GM18517 (cell line): ENCODE measurements around the gene ID3.
"Not testable (repeated sequence)": the region's sequence is repeated elsewhere in the genome, so short reads cannot be mapped to it uniquely, and the experiment has no call there.

ENCODE experiments used
- ATAC-seq: cut with Tn5 transposase; IDR thresholded peaks from one replicate; pipeline ENCODE4 v1.9.1; 2021; ENCODE audit warnings: mild to moderate bottlenecking, moderate library complexity; ENCODE audit not compliant: unreplicated experiment

The ID3 gene

GRCh38 chr1:23589585-23589986 lies 30.3 kb upstream of the ID3 start:
- ATAC-seq = no peak

DNA sequence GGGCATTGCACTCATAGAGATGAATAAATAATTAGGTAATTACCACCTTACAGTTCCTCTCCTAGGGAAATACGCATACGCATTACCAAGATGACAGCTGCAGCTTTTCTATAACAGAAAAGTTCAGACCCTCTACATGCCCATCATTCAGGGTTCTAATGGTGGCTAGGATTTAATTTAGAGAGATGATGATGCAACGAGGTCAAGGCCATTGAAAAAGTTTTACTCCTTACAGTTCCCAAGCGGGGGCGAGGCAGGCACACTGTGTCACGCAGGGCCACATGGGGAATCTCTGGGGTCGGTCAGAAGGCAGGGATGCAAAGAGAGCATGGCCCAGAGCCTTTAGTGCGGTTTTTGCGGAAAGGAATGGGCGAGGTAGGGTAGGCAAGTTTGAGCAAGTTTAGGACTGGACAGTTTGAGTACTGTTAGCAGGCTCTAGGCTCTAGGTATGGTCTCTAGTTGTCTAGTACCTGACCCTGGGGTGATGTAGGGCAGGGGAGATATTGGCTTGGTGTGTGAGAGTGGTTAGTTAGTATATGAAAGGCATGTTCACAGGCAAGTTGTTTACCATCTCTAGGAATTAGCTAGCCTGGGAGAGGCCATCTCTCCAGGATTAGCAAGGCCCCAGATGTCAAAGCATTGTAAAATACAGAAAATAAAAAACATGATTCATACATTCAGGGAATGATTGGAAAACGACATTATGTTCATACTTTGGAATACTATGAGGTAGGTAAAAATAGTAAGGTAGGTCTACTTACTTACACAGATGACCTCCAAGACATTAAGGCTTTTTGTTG lies 29.6 kb upstream of the ID3 start:
- no peak for ATAC-seq

DNA sequence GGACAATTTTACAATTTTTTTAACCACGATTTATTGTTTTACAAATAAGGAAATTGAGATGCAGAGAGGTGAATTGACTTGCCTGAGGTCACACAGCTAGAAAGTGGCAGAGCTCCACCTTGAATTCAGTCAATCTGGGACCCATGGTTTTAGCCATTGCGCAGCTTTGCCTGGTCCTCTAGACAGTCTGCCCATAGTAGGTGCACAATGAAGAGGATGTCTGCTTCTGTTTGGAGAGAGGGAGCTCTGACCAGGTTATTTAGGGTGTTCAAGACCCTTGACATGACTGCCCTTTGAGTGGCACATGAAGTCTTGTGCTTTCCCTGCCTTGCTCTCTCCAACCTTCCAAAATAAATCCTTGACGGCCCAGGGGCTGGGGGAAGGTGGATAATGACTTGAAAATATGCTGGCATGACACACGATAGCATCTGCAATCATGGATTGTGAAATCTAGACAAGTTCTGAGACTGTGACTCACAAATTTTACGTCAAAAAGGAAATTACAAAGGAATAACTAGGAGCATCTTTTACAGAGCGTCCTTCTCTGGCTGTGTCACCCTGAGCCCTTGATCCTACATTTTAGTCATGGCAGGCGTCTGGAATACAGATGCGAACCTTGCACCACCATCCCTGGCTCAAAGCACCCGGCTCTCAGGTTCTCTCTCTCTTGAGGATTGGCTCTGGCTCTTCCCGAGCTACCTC lies 26.2 kb upstream of the ID3 start:
- no peak for ATAC-seq

GRCh38 chr1:23583727-23584126 lies 24.4 kb upstream of the ID3 start:
- not testable (repeated sequence) for ATAC-seq

- no peak for ATAC-seq
Measured at GRCh38 chr1:23582820-23583219, 23.5 kb upstream of the ID3 start.

DNA sequence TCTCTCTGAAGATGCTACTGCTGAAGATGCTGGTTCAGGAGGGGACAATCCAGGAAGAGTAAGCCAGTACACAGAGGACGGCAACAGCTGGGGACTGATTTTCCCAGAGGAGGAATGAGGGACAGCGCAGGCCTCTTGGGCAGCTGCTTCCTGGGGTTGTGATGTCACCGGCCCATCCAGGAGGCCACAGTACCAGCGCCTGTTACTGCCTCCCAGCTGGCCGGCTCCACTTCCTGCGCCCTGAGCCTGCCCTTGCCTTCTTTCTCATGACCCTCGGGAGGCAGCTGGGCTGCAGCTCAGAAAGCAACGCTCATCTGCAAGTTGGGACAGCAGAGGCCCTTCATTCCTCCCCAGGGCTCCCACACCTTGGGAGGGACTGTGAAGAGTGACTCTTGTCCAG lies 21.9 kb upstream of the ID3 start:
- ATAC-seq = no peak

- ATAC-seq = no peak
Measured at GRCh38 chr1:23578997-23579363, 19.7 kb upstream of the ID3 start.

DNA sequence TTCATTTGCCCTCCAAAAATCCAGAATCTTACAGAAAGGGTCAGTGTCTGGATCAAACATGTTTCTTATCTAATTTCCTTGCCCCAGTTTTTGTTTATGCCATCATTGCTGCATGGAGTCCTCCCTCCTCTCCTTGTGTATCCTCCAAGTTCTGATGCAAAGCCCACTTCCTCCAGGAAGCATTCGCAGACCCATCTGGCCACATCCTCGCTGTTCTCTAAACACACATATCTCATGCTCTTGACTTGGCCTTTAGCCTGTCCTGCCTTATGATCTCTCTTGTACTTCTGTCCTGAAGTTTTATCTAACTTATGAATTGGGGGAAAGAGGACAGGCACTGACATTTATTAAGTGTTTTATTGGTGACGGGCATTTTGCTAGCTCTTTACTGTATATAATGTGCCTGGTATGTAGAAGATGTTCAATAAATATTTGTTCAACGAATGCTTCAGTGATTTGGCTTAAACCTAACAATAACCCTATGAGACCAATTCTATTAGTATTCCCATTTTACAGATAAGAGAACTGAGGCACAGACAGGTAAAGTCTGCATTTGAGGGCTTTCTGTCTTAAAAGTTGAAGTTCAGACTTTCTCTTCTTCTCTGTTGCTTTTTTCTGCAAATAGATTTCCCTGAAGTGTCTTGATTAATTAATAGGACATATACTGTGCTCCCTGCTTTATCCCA lies 19.2 kb upstream of the ID3 start:
- ATAC-seq = no peak

GRCh38 chr1:23577056-23578004 lies 18.0 kb upstream of the ID3 start:
- ATAC-seq = peak; percentile 92

GRCh38 chr1:23576338-23577055 lies 17.2 kb upstream of the ID3 start:
- ATAC-seq = no peak

GRCh38 chr1:23575226-23575810 lies 16.0 kb upstream of the ID3 start:
- no peak for ATAC-seq

GRCh38 chr1:23574265-23574754 lies 15.0 kb upstream of the ID3 start:
- ATAC-seq = no peak

GRCh38 chr1:23573574-23574182 lies 14.4 kb upstream of the ID3 start:
- no peak for ATAC-seq

GRCh38 chr1:23571465-23571864 lies 12.2 kb upstream of the ID3 start:
- ATAC-seq = no peak

- ATAC-seq = no peak
Measured at GRCh38 chr1:23570001-23570691, 10.8 kb upstream of the ID3 start.

DNA sequence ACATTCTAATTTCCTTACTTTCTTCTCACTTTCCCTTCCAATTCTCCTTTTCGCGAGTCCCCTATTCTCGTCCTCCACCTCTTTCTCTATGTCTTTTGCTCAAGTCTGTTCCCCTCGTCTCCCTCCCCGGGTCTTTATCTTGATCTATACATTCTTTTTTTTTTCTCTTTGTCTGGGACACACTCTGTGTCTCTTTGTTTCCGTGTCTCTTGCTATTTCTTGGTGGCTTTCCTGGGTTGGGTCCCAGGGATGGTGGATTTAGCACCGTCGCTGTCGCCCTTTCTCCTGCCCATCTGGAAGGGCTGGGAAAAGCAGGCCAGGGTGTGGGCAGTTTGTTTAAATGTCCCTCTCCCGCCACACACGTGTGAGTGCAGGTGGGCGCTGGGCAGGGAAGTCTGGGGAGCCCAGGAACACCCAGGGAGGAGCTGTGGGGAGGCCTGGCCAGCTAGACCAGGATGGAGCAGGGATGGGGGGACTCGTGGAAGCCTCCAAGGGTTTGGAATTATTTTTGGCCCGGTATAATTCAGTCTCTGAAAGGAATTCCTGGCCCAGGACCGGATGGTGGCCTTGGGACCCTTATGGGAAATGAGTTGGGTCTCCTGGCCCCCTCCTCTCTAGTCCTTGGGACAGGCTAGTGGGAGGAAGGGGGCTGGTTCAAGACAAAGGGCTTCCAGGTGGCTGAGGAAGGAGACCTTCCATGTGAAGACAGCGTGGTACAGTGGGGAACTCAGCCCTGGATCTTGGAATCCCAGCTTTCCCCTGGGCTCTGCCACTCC lies 9.5 kb upstream of the ID3 start:
- ATAC-seq = no peak

DNA sequence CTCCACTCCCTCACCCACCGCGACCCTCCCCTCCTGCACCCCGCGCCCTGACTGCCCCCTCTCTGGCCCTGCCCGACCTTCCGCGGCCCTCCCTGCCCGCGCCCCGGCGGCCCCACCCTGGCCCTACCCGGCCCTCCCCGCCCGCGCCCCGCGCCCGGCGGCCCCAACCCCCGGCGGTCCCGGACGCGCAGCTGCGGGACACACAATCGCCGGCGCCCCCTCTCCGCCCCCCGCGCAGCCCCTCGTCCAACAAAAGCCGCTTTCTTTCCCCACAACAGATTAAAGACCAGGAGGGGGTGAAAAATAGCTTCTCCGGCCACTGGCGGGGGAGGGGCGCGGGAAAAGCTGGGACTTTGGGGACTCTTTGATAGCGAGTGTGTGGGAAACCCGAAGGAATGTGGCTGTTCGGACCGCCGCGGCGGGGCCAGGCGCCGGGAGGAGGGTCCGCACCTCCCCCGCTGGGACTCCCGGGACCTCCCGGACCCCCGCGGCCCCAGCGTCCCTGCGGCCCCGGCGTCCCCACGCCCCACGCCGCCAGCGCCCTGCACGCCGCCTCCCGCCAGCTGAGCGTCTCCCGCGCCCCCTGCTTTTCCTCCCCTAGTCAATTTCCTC lies 8.8 kb upstream of the ID3 start:
- ATAC-seq = no peak

DNA sequence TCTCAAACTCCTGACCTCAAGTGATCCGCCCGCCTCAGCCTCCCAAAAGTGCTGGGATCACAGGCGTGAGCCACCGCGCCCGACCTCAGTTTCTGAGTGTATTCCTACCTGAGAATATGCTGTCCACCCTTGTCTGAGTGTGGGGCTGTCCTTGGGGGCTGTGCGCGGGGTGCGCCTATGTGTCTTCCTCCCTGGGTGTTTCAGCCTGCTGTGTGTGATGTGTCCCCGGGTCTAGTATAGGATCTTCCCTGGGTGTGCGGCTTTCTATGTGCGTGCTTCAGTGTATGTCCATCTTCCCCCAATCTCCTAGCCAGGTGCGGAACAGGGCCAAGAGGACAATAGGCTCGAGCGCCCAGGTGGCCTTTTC lies 8.3 kb upstream of the ID3 start:
- no peak for ATAC-seq
